Thyroid gland (tissue), 4 donors: ENCODE results near the gene CSNK2A2.

Experiments used
- POLR2A ChIP-seq, 2 donors: fragments of 450-650 bp; IDR thresholded peaks; one replicate each; pipeline ENCODE4 v1.6.1; 2017; ENCODE audit warnings: antibody characterized with exemption in 2 of 2, mild to moderate bottlenecking in 2 of 2, moderate library complexity in 1 of 2
- TF ChIP-seq, protein P1 (sequence below), 6 experiments: fragments of 200-600 bp in 3 of 6; fragments of 450-650 bp in 3 of 6; sonication (generic) in 3 of 6; IDR thresholded peaks; one replicate each; pipeline ENCODE4 v1.5.1; 2016 to 2019; ENCODE audit warnings: antibody characterized with exemption in 6 of 6, mild to moderate bottlenecking in 2 of 6, inconsistent platforms in 1 of 6, moderate library complexity in 1 of 6

DNA sequence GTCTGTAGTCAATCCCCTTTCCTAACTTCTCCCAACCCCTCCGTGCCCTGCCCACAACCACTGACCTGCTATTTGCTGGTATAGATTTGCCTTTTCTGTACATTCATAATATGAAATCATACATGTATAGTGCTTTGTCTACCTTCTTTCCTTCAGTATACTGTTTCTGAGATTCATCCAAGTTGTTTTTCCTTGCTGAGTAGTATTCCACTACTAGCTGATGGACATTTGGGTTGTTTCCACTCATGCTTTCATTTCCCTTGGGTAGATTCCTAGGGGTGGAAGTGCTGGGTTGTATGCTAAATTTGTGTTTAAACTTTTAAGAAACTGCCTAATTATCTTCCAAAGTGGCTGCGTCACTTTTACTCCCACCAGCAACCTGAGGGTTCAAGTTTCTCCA is 27.7 kb downstream of the CSNK2A2 start:
- TF ChIP-seq, protein P1, sequence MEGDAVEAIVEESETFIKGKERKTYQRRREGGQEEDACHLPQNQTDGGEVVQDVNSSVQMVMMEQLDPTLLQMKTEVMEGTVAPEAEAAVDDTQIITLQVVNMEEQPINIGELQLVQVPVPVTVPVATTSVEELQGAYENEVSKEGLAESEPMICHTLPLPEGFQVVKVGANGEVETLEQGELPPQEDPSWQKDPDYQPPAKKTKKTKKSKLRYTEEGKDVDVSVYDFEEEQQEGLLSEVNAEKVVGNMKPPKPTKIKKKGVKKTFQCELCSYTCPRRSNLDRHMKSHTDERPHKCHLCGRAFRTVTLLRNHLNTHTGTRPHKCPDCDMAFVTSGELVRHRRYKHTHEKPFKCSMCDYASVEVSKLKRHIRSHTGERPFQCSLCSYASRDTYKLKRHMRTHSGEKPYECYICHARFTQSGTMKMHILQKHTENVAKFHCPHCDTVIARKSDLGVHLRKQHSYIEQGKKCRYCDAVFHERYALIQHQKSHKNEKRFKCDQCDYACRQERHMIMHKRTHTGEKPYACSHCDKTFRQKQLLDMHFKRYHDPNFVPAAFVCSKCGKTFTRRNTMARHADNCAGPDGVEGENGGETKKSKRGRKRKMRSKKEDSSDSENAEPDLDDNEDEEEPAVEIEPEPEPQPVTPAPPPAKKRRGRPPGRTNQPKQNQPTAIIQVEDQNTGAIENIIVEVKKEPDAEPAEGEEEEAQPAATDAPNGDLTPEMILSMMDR (IDR thresholded peaks at IDR 0.05) = no peak
- TF ChIP-seq POLR2A (IDR thresholded peaks at IDR 0.05) = no peak
